Astrocyte (in vitro differentiated cells and primary cell): ENCODE measurements around the gene F13B. TPM values are rescaled to one million over a fixed set of nuclear protein-coding genes. Genes with fewer than 3 reads are reported as not detected.

Source experiments
- DNase-seq: peaks from one replicate; pipeline ENCODE4 v3.0.0-alpha.2; 2010; ENCODE audit warnings: low read depth
- FAIRE-seq: peaks from 2 replicates; lab custom pipeline; 2011; peaks lifted over from hg19 to GRCh38; lab: Jason Lieb, UNC
- H2AFZ ChIP-seq: 2 replicates; pipeline ENCODE4 v1.6.0; 2012; ENCODE audit warnings: low read depth, low read length, inconsistent platforms
- H3K27ac ChIP-seq: 2 replicates; pipeline ENCODE4 v1.5.1; 2011; ENCODE audit warnings: low read depth, low read length, inconsistent platforms
- H3K27me3 ChIP-seq: 2 replicates; pipeline ENCODE4 v1.6.0; 2011; ENCODE audit warnings: low read length, inconsistent platforms; ENCODE audit not compliant: insufficient read depth
- H3K36me3 ChIP-seq: 2 replicates; pipeline ENCODE4 v1.5.1; 2011; ENCODE audit warnings: low read length, inconsistent platforms; ENCODE audit not compliant: insufficient read depth
- H3K4me1 ChIP-seq: 2 replicates; pipeline ENCODE4 v1.5.1; 2011; ENCODE audit warnings: low read length, inconsistent platforms; ENCODE audit not compliant: insufficient read depth
- H3K4me2 ChIP-seq: 2 replicates; pipeline ENCODE4 v1.6.0; 2012; ENCODE audit warnings: low read length, inconsistent platforms
- H3K4me3 ChIP-seq: 2 replicates; pipeline ENCODE4 v1.5.1; 2011; ENCODE audit warnings: low read depth, mild to moderate bottlenecking, low read length, inconsistent platforms; ENCODE audit not compliant: insufficient read depth
- H3K79me2 ChIP-seq: 2 replicates; pipeline ENCODE4 v1.6.0; 2012; ENCODE audit warnings: mild to moderate bottlenecking, low read length, inconsistent platforms; ENCODE audit not compliant: insufficient read depth
- H3K9ac ChIP-seq: 2 replicates; pipeline ENCODE4 v1.6.0; 2012; ENCODE audit warnings: mild to moderate bottlenecking, low read length, inconsistent platforms
- H3K9me3 ChIP-seq: 2 replicates; pipeline ENCODE4 v1.5.1; 2012; ENCODE audit warnings: low read depth, mild to moderate bottlenecking, low read length, inconsistent platforms; ENCODE audit not compliant: insufficient read depth
- H4K20me1 ChIP-seq: 2 replicates; pipeline ENCODE4 v1.6.0; 2012; ENCODE audit warnings: low read length, inconsistent platforms; ENCODE audit not compliant: insufficient read depth
- H3K27ac Mint-ChIP-seq: one replicate; pipeline ENCODE4 v1.8.0; 2021; ENCODE audit warnings: mild to moderate bottlenecking, mixed read lengths; ENCODE audit not compliant: unreplicated experiment
- H3K27me3 Mint-ChIP-seq: one replicate; pipeline ENCODE4 v1.8.0; 2021; ENCODE audit warnings: low read depth, mixed read lengths; ENCODE audit not compliant: unreplicated experiment
- H3K36me3 Mint-ChIP-seq: one replicate; pipeline ENCODE4 v1.8.0; 2021; ENCODE audit warnings: low read depth, mixed read lengths; ENCODE audit not compliant: unreplicated experiment
- H3K4me1 Mint-ChIP-seq: one replicate; pipeline ENCODE4 v1.8.0; 2021; ENCODE audit warnings: low read depth, mixed read lengths; ENCODE audit not compliant: unreplicated experiment
- H3K4me3 Mint-ChIP-seq: one replicate; pipeline ENCODE4 v1.8.0; 2021; ENCODE audit warnings: mild to moderate bottlenecking, moderate library complexity, mixed read lengths; ENCODE audit not compliant: unreplicated experiment
- H3K9me3 Mint-ChIP-seq: one replicate; pipeline ENCODE4 v1.8.0; 2021; ENCODE audit warnings: mild to moderate bottlenecking, mixed read lengths; ENCODE audit not compliant: unreplicated experiment
- CTCF ChIP-seq: IDR thresholded peaks from 2 replicates; pipeline ENCODE4 v1.5.1; 2011; ENCODE audit warnings: low read depth, mild to moderate bottlenecking, inconsistent platforms, low read length, moderate library complexity; ENCODE audit not compliant: insufficient read depth
- EZH2 ChIP-seq: IDR thresholded peaks from 2 replicates; pipeline ENCODE4 v1.6.1; 2012; ENCODE audit warnings: mild to moderate bottlenecking, low read length, inconsistent platforms; ENCODE audit not compliant: insufficient read depth
- total RNA-seq: library from RNA; stranded (reverse); gene quantifications from 2 replicates; pipeline ENCODE4 v1.2.1, GENCODE V29; 2021

Gene F13B
- total RNA-seq, 1 donor from 2014 or later = not detected

- H3K27ac Mint-ChIP-seq = no peak overlapping the region
Measured at GRCh38 chr1:197021716-197022115, 45.3 kb downstream of the F13B start.

GRCh38 chr1:197017558-197018146 is 49.4 kb downstream of the F13B start:
- Mint-ChIP-seq H3K27me3 (no peaks in the 10 kb centered on the region), H3K36me3 (no peaks in the 10 kb centered on the region), H3K27ac (no peak overlapping the region), H3K9me3 (no peaks in the 10 kb centered on the region), H3K4me1 (no peaks in the 10 kb centered on the region), H3K4me3 (no peak overlapping the region)
- FAIRE-seq (no peak), DNase-seq (no peak)
- Histone ChIP-seq H3K9ac (no peak overlapping the region), H3K4me2 (no peak overlapping the region), H3K4me1 (no peaks in the 10 kb centered on the region), H3K27me3 (no peaks in the 10 kb centered on the region), H3K36me3 (no peaks in the 10 kb centered on the region), H2AFZ (no peak overlapping the region), H3K79me2 (no peaks in the 10 kb centered on the region), H3K27ac (no peak overlapping the region), H3K4me3 (no peak overlapping the region), H4K20me1 (no peaks in the 10 kb centered on the region), H3K9me3 (no peaks in the 10 kb centered on the region)
- no peak for TF ChIP-seq CTCF
- TF ChIP-seq EZH2 = no peak

More at GRCh38 chr1:197021716-197022115, 45.3 kb downstream of the F13B start:
- Histone ChIP-seq H3K27ac (no peak overlapping the region), H3K4me1 (no peaks in the 10 kb centered on the region), H3K36me3 (no peaks in the 10 kb centered on the region), H3K4me3 (no peak overlapping the region), H3K4me2 (no peak overlapping the region), H2AFZ (no peak overlapping the region), H3K9me3 (no peaks in the 10 kb centered on the region), H3K27me3 (no peaks in the 10 kb centered on the region), H4K20me1 (no peaks in the 10 kb centered on the region), H3K9ac (no peak overlapping the region), H3K79me2 (no peaks in the 10 kb centered on the region)
- FAIRE-seq (no peak), DNase-seq (no peak)
- Mint-ChIP-seq H3K9me3 (no peaks in the 10 kb centered on the region), H3K4me1 (peaks cover 2% of the 10 kb centered on the region), H3K27me3 (no peaks in the 10 kb centered on the region), H3K36me3 (no peaks in the 10 kb centered on the region), H3K4me3 (no peak overlapping the region)
- TF ChIP-seq EZH2 (no peak), CTCF (no peak)

GRCh38 chr1:197016751-197017150 is 50.3 kb downstream of the F13B start:
- Histone ChIP-seq H3K36me3 (no peaks in the 10 kb centered on the region), H3K9me3 (no peaks in the 10 kb centered on the region), H3K9ac (no peak overlapping the region), H3K27me3 (no peaks in the 10 kb centered on the region), H3K27ac (no peak overlapping the region), H2AFZ (no peak overlapping the region), H4K20me1 (no peaks in the 10 kb centered on the region), H3K4me3 (no peak overlapping the region), H3K4me2 (no peak overlapping the region), H3K4me1 (no peaks in the 10 kb centered on the region), H3K79me2 (no peaks in the 10 kb centered on the region)
- Mint-ChIP-seq H3K36me3 (no peaks in the 10 kb centered on the region), H3K4me1 (no peaks in the 10 kb centered on the region), H3K27me3 (no peaks in the 10 kb centered on the region), H3K27ac (no peak overlapping the region), H3K9me3 (no peaks in the 10 kb centered on the region), H3K4me3 (no peak overlapping the region)
- FAIRE-seq = no peak
- TF ChIP-seq CTCF (no peak), EZH2 (no peak)
- no peak for DNase-seq
